ENCODE results near the gene FADS2.
A peak's percentile ranks its signal among the peaks of the same experiment; 100 is the strongest.

FADS2 gene

DNA sequence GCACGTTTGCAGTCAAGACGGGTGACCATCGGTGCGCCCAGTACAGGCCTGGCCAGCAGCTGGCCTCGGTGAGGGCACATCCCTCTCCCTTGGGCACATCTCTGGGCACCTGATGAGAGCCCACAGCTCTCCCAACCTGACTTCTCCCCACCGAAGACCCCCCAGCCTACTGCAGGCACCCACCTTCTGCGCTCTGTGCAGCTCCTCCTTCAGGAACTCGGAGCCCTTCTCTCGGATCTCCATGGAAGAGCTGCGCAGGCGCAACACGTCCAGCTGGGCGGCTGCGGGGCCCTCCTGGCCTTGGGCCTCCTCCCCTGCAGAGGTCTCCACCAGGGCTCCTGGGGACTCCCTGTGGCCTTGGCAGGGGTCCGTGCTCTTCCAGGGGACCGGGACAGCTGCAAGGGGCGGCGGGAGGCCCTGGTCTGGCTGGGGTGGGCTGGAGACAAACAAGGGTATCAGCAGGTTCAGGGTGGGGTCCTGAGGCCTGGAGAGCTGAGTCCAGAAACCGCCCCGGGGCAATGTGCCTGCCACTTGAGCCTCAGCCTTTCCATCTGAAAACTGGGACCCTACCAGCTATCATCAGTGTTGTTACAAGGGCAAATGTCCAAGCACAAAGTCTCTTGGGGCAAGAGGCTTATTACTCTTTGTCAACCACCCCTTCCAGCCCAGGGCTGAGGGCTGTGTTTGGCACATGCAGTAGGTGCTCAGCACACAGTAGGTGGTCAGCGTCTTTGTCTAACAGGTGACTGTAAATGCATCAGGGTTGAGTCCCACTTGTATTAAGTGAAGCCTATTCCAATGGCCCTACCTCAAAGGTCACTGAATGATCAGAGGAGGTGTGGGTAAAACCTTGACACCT, 80.0 kb downstream of the FADS2 start:
- no peak for DNase-seq (ENCODE audit: low spot score)
- H3K27me3 ChIP-seq (ENCODE audit: insufficient read depth, poor library complexity, severe bottlenecking), result no peaks in the 10 kb centered on the region
- no peak for ATAC-seq (ENCODE audit: low read depth)
- no peak overlapping the region for H3K27ac ChIP-seq (ENCODE audit: poor library complexity, severe bottlenecking)
- H3K9me3 ChIP-seq (ENCODE audit: severe bottlenecking), result no peaks in the 10 kb centered on the region
- H3K36me3 ChIP-seq (ENCODE audit: low read depth), result no peaks in the 10 kb centered on the region
- H3K4me1 ChIP-seq (ENCODE audit: insufficient read depth, poor library complexity, severe bottlenecking), result no peaks in the 10 kb centered on the region
- no peak overlapping the region for H3K4me3 ChIP-seq (ENCODE audit: severe bottlenecking)
- TF ChIP-seq, protein P1, sequence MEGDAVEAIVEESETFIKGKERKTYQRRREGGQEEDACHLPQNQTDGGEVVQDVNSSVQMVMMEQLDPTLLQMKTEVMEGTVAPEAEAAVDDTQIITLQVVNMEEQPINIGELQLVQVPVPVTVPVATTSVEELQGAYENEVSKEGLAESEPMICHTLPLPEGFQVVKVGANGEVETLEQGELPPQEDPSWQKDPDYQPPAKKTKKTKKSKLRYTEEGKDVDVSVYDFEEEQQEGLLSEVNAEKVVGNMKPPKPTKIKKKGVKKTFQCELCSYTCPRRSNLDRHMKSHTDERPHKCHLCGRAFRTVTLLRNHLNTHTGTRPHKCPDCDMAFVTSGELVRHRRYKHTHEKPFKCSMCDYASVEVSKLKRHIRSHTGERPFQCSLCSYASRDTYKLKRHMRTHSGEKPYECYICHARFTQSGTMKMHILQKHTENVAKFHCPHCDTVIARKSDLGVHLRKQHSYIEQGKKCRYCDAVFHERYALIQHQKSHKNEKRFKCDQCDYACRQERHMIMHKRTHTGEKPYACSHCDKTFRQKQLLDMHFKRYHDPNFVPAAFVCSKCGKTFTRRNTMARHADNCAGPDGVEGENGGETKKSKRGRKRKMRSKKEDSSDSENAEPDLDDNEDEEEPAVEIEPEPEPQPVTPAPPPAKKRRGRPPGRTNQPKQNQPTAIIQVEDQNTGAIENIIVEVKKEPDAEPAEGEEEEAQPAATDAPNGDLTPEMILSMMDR (IDR thresholded peaks at IDR 0.05; ENCODE audit: poor library complexity, severe bottlenecking), result no peak

DNA sequence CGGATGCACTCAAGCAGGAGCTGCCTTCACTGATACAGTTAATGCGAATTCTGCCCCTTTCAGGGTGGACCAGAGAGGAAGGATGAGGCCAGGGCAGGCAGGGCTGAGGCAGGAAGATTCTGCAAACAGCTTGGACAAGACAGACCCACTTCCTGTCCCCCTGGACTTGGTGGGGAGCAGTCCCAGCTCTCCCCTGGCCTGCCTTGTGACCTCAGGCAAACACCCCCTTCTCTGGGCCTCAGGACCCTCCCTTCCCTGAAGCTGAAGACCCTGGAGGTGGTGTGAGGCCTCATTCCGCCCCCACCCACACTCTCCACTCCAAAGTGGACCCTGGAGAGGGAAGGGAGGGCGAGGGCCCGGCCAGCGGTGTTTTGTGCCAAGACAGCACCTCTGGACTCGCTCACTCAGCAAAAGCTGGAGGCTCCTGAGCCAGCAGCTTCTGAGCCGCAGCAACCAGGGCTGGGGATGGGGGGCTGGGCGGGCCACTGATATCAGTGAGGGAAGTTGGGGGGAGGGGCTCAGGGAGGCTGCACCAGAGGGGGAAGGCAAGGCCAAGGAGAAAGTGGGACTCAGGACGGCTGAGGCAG, 80.7 kb downstream of the FADS2 start:
- Histone ChIP-seq H3K9me3 (ENCODE audit: severe bottlenecking) (no peaks in the 10 kb centered on the region), H3K36me3 (ENCODE audit: low read depth) (no peaks in the 10 kb centered on the region), H3K4me3 (ENCODE audit: severe bottlenecking) (no peak overlapping the region), H3K27me3 (ENCODE audit: insufficient read depth, poor library complexity, severe bottlenecking) (no peaks in the 10 kb centered on the region), H3K4me1 (ENCODE audit: insufficient read depth, poor library complexity, severe bottlenecking) (no peaks in the 10 kb centered on the region), H3K27ac (ENCODE audit: poor library complexity, severe bottlenecking) (no peak overlapping the region)
- TF ChIP-seq, protein P1 (IDR thresholded peaks at IDR 0.05; ENCODE audit: poor library complexity, severe bottlenecking), result no peak
- ATAC-seq (ENCODE audit: low read depth), result no peak
- DNase-seq (ENCODE audit: low spot score), result peak; percentile 62

DNA sequence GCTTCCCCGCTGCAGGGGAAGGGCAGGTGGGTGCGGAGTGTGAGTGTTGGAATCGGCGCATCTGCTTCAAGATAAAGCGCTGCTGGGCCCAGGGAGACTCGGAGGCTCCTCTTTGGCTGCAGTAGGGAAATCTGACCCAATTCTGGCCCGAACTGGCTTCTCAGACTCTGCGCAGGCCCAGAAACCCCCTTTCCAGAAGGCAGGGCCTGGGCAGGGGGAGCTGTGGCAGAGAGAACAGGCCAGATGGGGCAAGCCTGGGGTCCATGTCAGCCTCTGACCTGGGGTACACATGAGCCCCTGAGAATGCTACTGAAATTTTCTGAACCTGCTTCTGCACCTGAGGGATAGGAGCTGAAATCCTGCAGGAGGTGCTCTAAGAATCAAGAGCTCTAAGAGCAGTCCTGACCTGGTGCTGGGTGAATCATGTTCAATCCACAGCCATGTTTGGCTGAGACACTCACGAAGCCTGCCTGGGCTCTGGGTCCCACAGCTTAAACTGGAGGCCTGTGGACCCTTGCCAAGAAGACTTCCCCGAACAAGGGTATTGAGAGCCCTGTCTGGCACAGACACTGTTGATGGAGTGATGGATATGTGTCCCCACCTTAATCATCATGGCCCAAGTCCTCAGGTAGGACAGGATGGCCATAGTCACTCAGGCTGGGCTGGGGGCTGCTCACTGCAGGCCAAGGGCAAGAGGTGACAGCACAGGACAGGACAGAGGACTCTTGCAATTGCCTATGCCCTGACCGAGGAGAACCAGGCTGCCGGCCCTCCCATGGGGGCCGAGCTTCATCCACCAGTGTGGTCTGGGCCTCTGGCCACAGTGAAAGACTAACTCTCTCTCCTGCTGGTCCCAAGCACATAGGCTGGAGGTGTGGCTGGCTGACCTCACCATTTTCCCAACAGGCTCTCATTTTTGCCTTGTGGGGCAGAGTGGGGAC, 82.4 kb downstream of the FADS2 start:
- no peaks in the 10 kb centered on the region for H3K9me3 ChIP-seq (ENCODE audit: severe bottlenecking)
- TF ChIP-seq, protein P1 (IDR thresholded peaks at IDR 0.05; ENCODE audit: poor library complexity, severe bottlenecking), result no peak
- no peak overlapping the region for H3K4me3 ChIP-seq (ENCODE audit: severe bottlenecking)
- ATAC-seq (ENCODE audit: low read depth) (no peak; the same call in 2 of the 3 replicates), DNase-seq (ENCODE audit: low spot score) (peak; percentile 39)
- H3K27me3 ChIP-seq (ENCODE audit: insufficient read depth, poor library complexity, severe bottlenecking), result no peaks in the 10 kb centered on the region
- H3K36me3 ChIP-seq (ENCODE audit: low read depth), result no peaks in the 10 kb centered on the region
- no peaks in the 10 kb centered on the region for H3K4me1 ChIP-seq (ENCODE audit: insufficient read depth, poor library complexity, severe bottlenecking)
- H3K27ac ChIP-seq (ENCODE audit: poor library complexity, severe bottlenecking), result no peak overlapping the region

DNA sequence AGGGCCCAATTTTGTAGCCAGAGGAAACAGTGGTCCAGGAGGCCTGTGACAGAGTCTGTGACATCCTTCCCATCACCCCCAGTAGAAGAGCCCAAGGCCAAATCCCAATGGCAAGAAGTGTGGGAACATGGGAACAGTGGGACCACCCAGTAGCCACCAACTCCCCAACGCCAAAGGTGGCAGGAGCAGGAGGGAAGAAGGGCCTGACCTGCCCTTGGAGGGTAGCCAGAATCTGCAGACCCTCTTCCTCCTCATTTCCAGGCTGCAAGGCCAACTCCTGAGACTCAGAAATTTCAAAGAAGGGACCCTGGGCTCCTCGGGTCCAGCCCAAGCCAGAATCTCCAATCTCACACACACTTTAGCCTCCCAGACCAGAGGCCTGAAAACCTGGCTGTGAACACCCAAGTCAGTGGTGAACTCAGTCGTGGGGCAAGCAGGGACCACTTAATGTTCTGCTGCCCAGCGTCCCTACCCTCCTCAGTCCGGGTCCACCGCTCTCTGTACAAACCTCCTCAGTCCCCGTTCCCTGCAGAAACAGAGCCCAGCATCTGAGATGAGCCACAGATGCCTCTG, 83.1 kb downstream of the FADS2 start:
- H3K9me3 ChIP-seq (ENCODE audit: severe bottlenecking), result no peaks in the 10 kb centered on the region
- no peaks in the 10 kb centered on the region for H3K4me1 ChIP-seq (ENCODE audit: insufficient read depth, poor library complexity, severe bottlenecking)
- no peak overlapping the region for H3K27ac ChIP-seq (ENCODE audit: poor library complexity, severe bottlenecking)
- no peaks in the 10 kb centered on the region for H3K27me3 ChIP-seq (ENCODE audit: insufficient read depth, poor library complexity, severe bottlenecking)
- no peak for ATAC-seq (ENCODE audit: low read depth)
- no peak overlapping the region for H3K4me3 ChIP-seq (ENCODE audit: severe bottlenecking)
- DNase-seq (ENCODE audit: low spot score), result no peak
- no peaks in the 10 kb centered on the region for H3K36me3 ChIP-seq (ENCODE audit: low read depth)
- TF ChIP-seq, protein P1 (IDR thresholded peaks at IDR 0.05; ENCODE audit: poor library complexity, severe bottlenecking), result no peak

All from RWPE2 (cell line).